Measurements from ENCODE around the gene SPTBN1. TPM values are rescaled to one million over a fixed set of nuclear protein-coding genes. Genes with fewer than 3 reads are reported as not detected.

SPTBN1 gene
- total and polyA plus RNA-seq, 2 donors (not counting 3 experiments of a cell fraction or from before 2014, with no cell fraction given): 63.3 to 320 TPM

DNA sequence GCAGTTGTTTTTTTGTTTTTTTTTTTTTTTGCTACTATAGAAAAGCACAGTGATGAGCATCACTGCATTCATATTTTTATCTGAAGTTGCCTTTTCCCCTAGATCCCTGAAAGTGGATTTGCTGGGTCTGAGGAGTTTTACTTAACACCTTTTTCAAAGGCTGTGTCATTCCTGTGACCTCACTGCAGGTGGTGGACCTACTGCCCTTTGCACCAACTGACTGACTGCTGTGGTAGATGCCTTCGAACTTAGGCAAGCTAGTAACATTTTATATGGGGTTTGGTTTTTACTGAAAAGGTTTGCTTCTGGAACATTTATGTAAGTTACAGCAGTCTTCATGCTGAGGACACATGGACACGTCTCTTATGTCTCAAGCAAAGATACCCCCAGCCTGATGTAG lies 36.2 kb downstream of the SPTBN1 start:
- BruUV-seq (replicated peaks): no TSS peak

More for the DNA sequence above, 36.2 kb downstream of the SPTBN1 start:
- peaks cover 4% of the 10 kb centered on the region for H3K79me2 ChIP-seq (ENCODE audit: control insufficient read depth, insufficient read depth, low read length)
- H3K36me3 ChIP-seq (ENCODE audit: control insufficient read depth in 2 of 2, extremely low read depth in 1 of 2, insufficient read depth in 2 of 2, low read length in 2 of 2): no peaks in the 10 kb centered on the region
- H3K27me3 ChIP-seq (ENCODE audit: control insufficient read depth in 2 of 2, insufficient read depth in 2 of 2, low read length in 2 of 2): no peaks in the 10 kb centered on the region
- no peak overlapping the region for H3K9ac ChIP-seq (replicated peaks; ENCODE audit: extremely low read depth, insufficient read depth, low read length)
- ChIA-PET POLR2A (no interaction called here), CTCF (interaction anchor here (1.6 kb wide), 1 partner anchor 133 kb away, joined by 4 read pairs; no protein-coding TSS in a partner anchor)
- H3K9me1 ChIP-seq (replicated peaks; ENCODE audit: control insufficient read depth, extremely low read depth, insufficient read depth, low read length): no peaks in the 10 kb centered on the region
- no peak overlapping the region for H3K4me3 ChIP-seq (replicated peaks in 1 of 3; ENCODE audit: insufficient read depth in 1 of 3, low read depth in 1 of 3, low read length in 3 of 3)
- H3K27ac ChIP-seq (ENCODE audit: insufficient read depth, low read depth, low read length): no peak overlapping the region
- DNase-seq (ENCODE audit: low read depth, low spot score) (no peak), FAIRE-seq (no peak)
- TF ChIP-seq MAX (IDR thresholded peaks at IDR 0.05; ENCODE audit: insufficient read depth, insufficient read length) (no peak), FOS (IDR thresholded peaks at IDR 0.05; ENCODE audit: borderline replicate concordance, insufficient read depth, low read length) (no peak), EZH2 (IDR thresholded peaks at IDR 0.05; ENCODE audit: borderline replicate concordance, low read depth, low read length, severe bottlenecking) (no peak), JUN (IDR thresholded peaks at IDR 0.05; ENCODE audit: borderline replicate concordance, insufficient read depth, insufficient read length, low read depth) (no peak), MYC (IDR thresholded peaks at IDR 0.05; ENCODE audit: low read depth, low read length) (no peak), GATA2 (IDR thresholded peaks at IDR 0.05; ENCODE audit: insufficient read depth, insufficient read length, low read depth, low read length) (no peak), POLR2AphosphoS5 (IDR thresholded peaks at IDR 0.05; ENCODE audit: insufficient read depth, low read depth, low read length) (no peak), POLR2A (IDR thresholded peaks at IDR 0.05; ENCODE audit: low read depth, low read length) (no peak)
- TF ChIP-seq, protein P1, sequence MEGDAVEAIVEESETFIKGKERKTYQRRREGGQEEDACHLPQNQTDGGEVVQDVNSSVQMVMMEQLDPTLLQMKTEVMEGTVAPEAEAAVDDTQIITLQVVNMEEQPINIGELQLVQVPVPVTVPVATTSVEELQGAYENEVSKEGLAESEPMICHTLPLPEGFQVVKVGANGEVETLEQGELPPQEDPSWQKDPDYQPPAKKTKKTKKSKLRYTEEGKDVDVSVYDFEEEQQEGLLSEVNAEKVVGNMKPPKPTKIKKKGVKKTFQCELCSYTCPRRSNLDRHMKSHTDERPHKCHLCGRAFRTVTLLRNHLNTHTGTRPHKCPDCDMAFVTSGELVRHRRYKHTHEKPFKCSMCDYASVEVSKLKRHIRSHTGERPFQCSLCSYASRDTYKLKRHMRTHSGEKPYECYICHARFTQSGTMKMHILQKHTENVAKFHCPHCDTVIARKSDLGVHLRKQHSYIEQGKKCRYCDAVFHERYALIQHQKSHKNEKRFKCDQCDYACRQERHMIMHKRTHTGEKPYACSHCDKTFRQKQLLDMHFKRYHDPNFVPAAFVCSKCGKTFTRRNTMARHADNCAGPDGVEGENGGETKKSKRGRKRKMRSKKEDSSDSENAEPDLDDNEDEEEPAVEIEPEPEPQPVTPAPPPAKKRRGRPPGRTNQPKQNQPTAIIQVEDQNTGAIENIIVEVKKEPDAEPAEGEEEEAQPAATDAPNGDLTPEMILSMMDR (IDR thresholded peaks at IDR 0.05; ENCODE audit: extremely low read depth in 1 of 2, insufficient read depth in 1 of 2, low read depth in 1 of 2, low read length in 2 of 2): no peak
- dilution Hi-C loops (cut with MboI; ENCODE audit: extremely low pct_ligation_motif_present, low sequenced_read_pairs): no loop called here
- peaks cover 2% of the 10 kb centered on the region for H4K20me1 ChIP-seq (replicated peaks; ENCODE audit: control insufficient read depth, extremely low read depth, insufficient read depth, low read length)
- H3K4me1 ChIP-seq (ENCODE audit: control insufficient read depth, extremely low read depth, insufficient read depth, low read length): no peaks in the 10 kb centered on the region
- intact Hi-C loops (cut with micrococcal nuclease): no loop called here
- H3K9me3 ChIP-seq (replicated peaks; ENCODE audit: control insufficient read depth, insufficient read depth, low read length): no peaks in the 10 kb centered on the region
- H2AFZ ChIP-seq (ENCODE audit: low read depth, low read length): no peak overlapping the region
- no peak overlapping the region for H3K4me2 ChIP-seq (ENCODE audit: insufficient read depth, low read length)
